HEK293 (cell line): ENCODE data around the gene TEX2.

Experiments used
- CTCF ChIP-seq: fragments of 450-650 bp; formaldehyde crosslinking; IDR thresholded peaks from 2 replicates; pipeline ENCODE4 v1.5.1; 2016; ENCODE audit warnings: missing biosample characterization, missing genetic modification characterization
- PRDM4 ChIP-seq: fragments of 450-650 bp; formaldehyde crosslinking; IDR thresholded peaks from 2 replicates; pipeline ENCODE4 v1.5.1; 2017; ENCODE audit warnings: missing biosample characterization, missing genetic modification characterization

- TF ChIP-seq PRDM4 (no peak), CTCF (tag by site-specific recombination) (no peak)
Measured at GRCh38 chr17:64234961-64235360, 28.1 kb downstream of the TEX2 start.
